NCI-H146 treated with DMSO at 0.1 percent for 48 hours (cell line): ENCODE results near the gene PTCD1.

Experiments used
- DNase-seq: peaks from one replicate; lab custom pipeline; 2025; ENCODE audit not compliant: unreplicated experiment; lab: John Stamatoyannopoulos, UW

The PTCD1 gene

GRCh38 chr7:99438573-99439480 is at the start of gene PTCD1, which contains the start of gene CPSF4:
TSS of gene PTCD1 (minus strand) at chr7:99438798. CDS start at chr7:99435242, 3,556 bp downstream.
TSS of gene CPSF4 (plus strand) at chr7:99438943. CDS start at chr7:99439083, 140 bp downstream.
- DNase-seq, result peak; percentile 63

- DNase-seq, result no peak
Observed at GRCh38 chr7:99485094-99485493, 46.5 kb upstream of the PTCD1 start.

- no peak for DNase-seq
Observed at GRCh38 chr7:99478464-99479440, 40.2 kb upstream of the PTCD1 start.

GRCh38 chr7:99476107-99476506 is 37.5 kb upstream of the PTCD1 start:
- no peak for DNase-seq

- no peak for DNase-seq
Observed at GRCh38 chr7:99473315-99473596, 34.7 kb upstream of the PTCD1 start.

GRCh38 chr7:99472561-99473314 is 34.1 kb upstream of the PTCD1 start, which contains the start of gene ZNF789:
TSS of gene ZNF789 (plus strand) at chr7:99472890. CDS start at chr7:99476457, 3,567 bp downstream.
- peak; percentile 92 for DNase-seq

GRCh38 chr7:99469381-99470065 is 30.9 kb upstream of the PTCD1 start:
- no peak for DNase-seq

- DNase-seq, result no peak
Observed at GRCh38 chr7:99468336-99468918, 29.8 kb upstream of the PTCD1 start.

- DNase-seq, result no peak
Observed at GRCh38 chr7:99465421-99465768, 26.8 kb upstream of the PTCD1 start.

- DNase-seq, result no peak
Observed at GRCh38 chr7:99461221-99461620, 22.6 kb upstream of the PTCD1 start.

GRCh38 chr7:99460651-99461050 is 22.1 kb upstream of the PTCD1 start:
- no peak for DNase-seq

GRCh38 chr7:99459087-99459486 is 20.5 kb upstream of the PTCD1 start:
- DNase-seq, result no peak

- DNase-seq, result no peak
Observed at GRCh38 chr7:99457650-99458493, 19.3 kb upstream of the PTCD1 start.

- DNase-seq, result no peak
Observed at GRCh38 chr7:99457050-99457649, 18.6 kb upstream of the PTCD1 start.

GRCh38 chr7:99456288-99456687 is 17.7 kb upstream of the PTCD1 start:
- DNase-seq, result no peak

GRCh38 chr7:99455874-99456273 is 17.3 kb upstream of the PTCD1 start:
- DNase-seq, result no peak

GRCh38 chr7:99453105-99453504 is 14.5 kb upstream of the PTCD1 start:
- DNase-seq, result no peak

GRCh38 chr7:99452541-99452940 is 13.9 kb upstream of the PTCD1 start:
- no peak for DNase-seq

- DNase-seq, result no peak
Observed at GRCh38 chr7:99451936-99452335, 13.3 kb upstream of the PTCD1 start.
